Dendritic cell treated with granulocyte-macrophage colony-stimulating factor and Interleukin-4, amounts not matched to agents 40 ng/mL and 50 ng/mL, for 4 days (primary cell): Measurements from ENCODE around the gene ATP5MC2.

Experiments
- H3K27ac Mint-ChIP-seq: one replicate; pipeline ENCODE4 v1.8.0; 2022; ENCODE audit warnings: mild to moderate bottlenecking, mixed read lengths
- H3K27me3 Mint-ChIP-seq: one replicate; pipeline ENCODE4 v1.8.0; 2022; ENCODE audit warnings: mild to moderate bottlenecking, mixed read lengths
- H3K36me3 Mint-ChIP-seq: one replicate; pipeline ENCODE4 v1.8.0; 2022; ENCODE audit warnings: low read depth, mixed read lengths
- H3K4me1 Mint-ChIP-seq: one replicate; pipeline ENCODE4 v1.8.0; 2022; ENCODE audit warnings: low read depth, mixed read lengths
- H3K4me3 Mint-ChIP-seq: one replicate; pipeline ENCODE4 v1.8.0; 2022; ENCODE audit warnings: mild to moderate bottlenecking, moderate library complexity, mixed read lengths
- H3K9me3 Mint-ChIP-seq: one replicate; pipeline ENCODE4 v1.8.0; 2022; ENCODE audit warnings: mixed read lengths
- intact Hi-C: fragments of 100-400 bp; cut with micrococcal nuclease; formaldehyde crosslinking; loops from one replicate; pipeline ENCODE4 v1.15.0; 2022

Gene ATP5MC2

GRCh38 chr12:53701518-53702264 lies 25.8 kb upstream of the ATP5MC2 start:
- Mint-ChIP-seq H3K36me3 (no peaks in the 10 kb centered on the region), H3K27me3 (peaks cover 88% of the 10 kb centered on the region), H3K4me1 (peaks cover 22% of the 10 kb centered on the region), H3K9me3 (peaks cover 6% of the 10 kb centered on the region), H3K4me3 (no peak overlapping the region), H3K27ac (no peak overlapping the region)
- intact Hi-C loops: loop anchor here (1.0 kb wide), 1 partner anchor 45 kb away; no protein-coding TSS in a partner anchor

- peaks cover 30% of the 10 kb centered on the region for H3K4me1 Mint-ChIP-seq
- no peak overlapping the region for H3K27ac Mint-ChIP-seq
- no peak overlapping the region for H3K4me3 Mint-ChIP-seq
- H3K9me3 Mint-ChIP-seq: peaks cover 6% of the 10 kb centered on the region
- intact Hi-C loops: no loop called here
- H3K27me3 Mint-ChIP-seq: peaks cover 88% of the 10 kb centered on the region
- no peaks in the 10 kb centered on the region for H3K36me3 Mint-ChIP-seq
Measured at GRCh38 chr12:53700567-53700966, 24.7 kb upstream of the ATP5MC2 start.

GRCh38 chr12:53699678-53700025 lies 23.8 kb upstream of the ATP5MC2 start:
- Mint-ChIP-seq H3K27me3 (peaks cover 91% of the 10 kb centered on the region), H3K4me3 (no peak overlapping the region), H3K36me3 (no peaks in the 10 kb centered on the region), H3K4me1 (peaks cover 39% of the 10 kb centered on the region), H3K27ac (no peak overlapping the region), H3K9me3 (peaks cover 6% of the 10 kb centered on the region)
- intact Hi-C loops: no loop called here

DNA sequence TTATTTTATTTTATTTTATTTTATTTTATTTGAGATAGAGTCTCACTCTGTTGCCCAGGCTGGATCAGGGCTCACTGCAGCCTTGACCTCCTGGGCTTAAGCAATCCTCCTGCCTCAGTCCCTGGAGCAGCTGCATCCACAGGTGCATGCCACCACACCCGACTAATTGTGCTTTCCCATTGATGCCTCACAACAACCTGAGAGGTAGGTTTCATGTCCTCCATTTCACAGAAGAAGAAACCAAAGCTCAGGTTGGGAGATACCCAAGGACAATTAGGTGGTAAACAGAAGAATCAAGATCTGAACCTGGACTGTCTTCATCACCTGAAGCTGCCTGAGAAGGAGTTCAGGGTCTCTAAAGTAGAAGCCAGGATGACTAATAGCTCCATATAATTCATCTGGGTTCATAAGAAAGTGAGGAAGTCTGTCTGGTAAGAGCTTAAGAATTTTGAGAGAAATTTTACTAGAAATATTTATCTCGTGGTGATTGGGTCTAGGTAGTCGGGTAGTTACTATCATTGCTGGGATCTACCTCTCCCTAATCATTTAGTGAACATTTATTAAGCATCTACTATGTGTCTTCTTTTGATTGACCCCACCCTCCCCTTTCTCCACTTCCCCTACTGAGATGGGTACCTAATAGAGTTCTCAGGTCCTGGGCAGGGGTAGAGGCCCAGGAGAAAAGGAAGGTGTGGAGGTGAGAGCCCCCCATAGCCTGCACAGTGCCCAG lies 23.2 kb upstream of the ATP5MC2 start:
- Mint-ChIP-seq H3K27me3 (peaks cover 91% of the 10 kb centered on the region), H3K36me3 (no peaks in the 10 kb centered on the region), H3K27ac (no peak overlapping the region), H3K9me3 (peaks cover 6% of the 10 kb centered on the region), H3K4me1 (peaks cover 45% of the 10 kb centered on the region), H3K4me3 (no peak overlapping the region)
- intact Hi-C loops: no loop called here

DNA sequence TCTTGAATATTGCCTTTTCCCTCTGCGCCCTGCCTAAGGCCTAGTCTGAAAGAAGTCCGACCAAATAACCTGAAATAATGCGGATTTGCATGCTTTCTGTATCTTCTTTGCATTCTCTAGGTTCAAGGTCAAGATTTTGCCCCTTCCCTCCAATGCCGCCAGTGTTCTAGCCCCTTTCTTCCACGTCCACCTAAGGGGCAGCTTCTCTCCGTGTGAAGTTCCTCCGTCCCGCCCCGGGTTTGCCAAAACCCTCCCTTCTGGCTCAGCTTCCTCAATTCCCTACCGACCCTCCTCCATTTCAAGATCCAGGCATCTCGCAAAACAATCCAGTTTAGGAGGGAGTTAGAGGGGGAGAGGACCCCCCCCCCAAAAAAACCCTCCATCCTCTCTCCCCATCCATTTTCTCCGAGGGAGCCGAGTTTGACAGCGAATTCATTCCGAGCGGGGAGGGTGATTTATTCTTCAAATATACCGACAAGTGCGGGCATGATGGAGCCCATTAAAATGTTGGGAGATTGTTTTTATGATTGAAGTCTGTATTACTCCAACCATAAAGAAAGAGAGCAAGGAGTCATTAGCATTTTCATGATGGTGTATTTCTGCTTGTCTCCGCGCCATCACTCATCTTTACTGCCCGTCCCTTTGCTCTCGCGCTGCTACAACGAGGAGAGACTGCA lies 20.9 kb upstream of the ATP5MC2 start:
- Mint-ChIP-seq H3K27ac (no peak overlapping the region), H3K4me1 (peaks cover 44% of the 10 kb centered on the region), H3K4me3 (peak overlapping the region; percentile 68), H3K36me3 (no peaks in the 10 kb centered on the region), H3K27me3 (peaks cover 87% of the 10 kb centered on the region), H3K9me3 (peaks cover 6% of the 10 kb centered on the region)
- intact Hi-C loops: no loop called here

DNA sequence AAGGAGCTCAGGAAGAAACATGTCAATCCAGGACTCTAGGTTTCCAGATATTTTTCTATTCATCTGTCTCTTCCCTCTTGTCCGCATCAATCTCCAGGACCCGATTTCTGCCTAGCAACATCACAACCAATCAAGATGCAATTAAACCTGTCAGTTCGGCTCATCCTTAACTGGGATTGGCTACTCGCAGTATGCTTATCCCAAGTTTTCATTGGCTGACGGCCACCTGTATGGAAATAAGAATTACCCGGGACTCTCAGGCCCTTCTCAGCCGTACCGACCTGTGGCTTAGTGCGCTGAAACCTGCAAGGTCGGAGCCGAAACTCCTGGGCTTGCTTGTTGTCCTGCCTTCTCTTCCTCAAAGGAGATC lies 20.4 kb upstream of the ATP5MC2 start:
- Mint-ChIP-seq H3K27ac (no peak overlapping the region), H3K9me3 (peaks cover 6% of the 10 kb centered on the region), H3K36me3 (no peaks in the 10 kb centered on the region), H3K27me3 (peaks cover 87% of the 10 kb centered on the region), H3K4me1 (peaks cover 43% of the 10 kb centered on the region), H3K4me3 (peak overlapping the region; percentile 68)
- intact Hi-C loops: no loop called here

- no peak overlapping the region for H3K27ac Mint-ChIP-seq
- intact Hi-C loops: no loop called here
- peaks cover 89% of the 10 kb centered on the region for H3K27me3 Mint-ChIP-seq
- no peaks in the 10 kb centered on the region for H3K36me3 Mint-ChIP-seq
- peak overlapping the region; percentile 64 for H3K4me3 Mint-ChIP-seq
- peaks cover 43% of the 10 kb centered on the region for H3K4me1 Mint-ChIP-seq
- peaks cover 6% of the 10 kb centered on the region for H3K9me3 Mint-ChIP-seq
Measured at GRCh38 chr12:53695152-53696145, 19.6 kb upstream of the ATP5MC2 start.

- intact Hi-C loops: no loop called here
- peaks cover 6% of the 10 kb centered on the region for H3K9me3 Mint-ChIP-seq
- peaks cover 43% of the 10 kb centered on the region for H3K4me1 Mint-ChIP-seq
- no peaks in the 10 kb centered on the region for H3K36me3 Mint-ChIP-seq
- no peak overlapping the region for H3K27ac Mint-ChIP-seq
- peak overlapping the region; percentile 64 for H3K4me3 Mint-ChIP-seq
- peaks cover 86% of the 10 kb centered on the region for H3K27me3 Mint-ChIP-seq
Measured at GRCh38 chr12:53694756-53695151, 18.9 kb upstream of the ATP5MC2 start.

DNA sequence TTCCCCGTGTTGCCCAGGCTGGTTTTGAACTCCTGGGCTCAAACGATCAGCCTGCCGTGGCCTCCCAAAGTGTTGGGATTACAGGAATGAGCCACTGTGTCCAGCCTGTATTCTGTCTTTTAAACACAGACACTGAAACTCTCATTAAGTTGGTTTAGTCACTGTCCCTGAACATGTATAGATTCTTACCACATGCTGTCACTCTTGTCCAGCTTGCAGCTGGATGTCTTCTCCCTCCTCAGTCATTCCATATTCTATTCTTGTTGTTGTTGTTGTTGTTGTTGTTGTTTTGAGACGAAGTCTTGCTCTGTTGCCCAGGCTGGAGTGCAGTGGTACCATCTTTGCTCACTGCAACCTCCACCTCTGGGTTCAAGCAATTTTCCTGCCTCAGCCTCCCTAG lies 12.3 kb upstream of the ATP5MC2 start:
- no peaks in the 10 kb centered on the region for H3K9me3 Mint-ChIP-seq

DNA sequence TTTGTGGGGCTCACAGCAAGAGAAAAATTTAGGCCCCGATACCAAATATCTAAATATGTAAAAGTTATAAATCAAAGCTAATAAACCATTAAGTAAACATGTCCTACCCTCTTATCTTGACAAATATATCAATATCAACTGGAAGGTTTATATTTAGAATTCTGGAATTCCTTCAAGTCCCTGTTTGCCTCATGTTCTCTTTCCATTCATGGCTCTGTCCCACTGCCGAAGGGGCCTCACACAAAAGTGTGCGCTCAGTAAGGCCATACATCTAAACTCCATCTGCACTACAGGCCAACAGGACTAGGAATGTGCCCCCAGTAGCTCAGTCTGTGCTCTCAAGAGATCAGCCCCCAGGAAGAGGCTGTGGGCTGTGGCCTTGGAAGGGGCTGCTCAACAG lies 10.6 kb upstream of the ATP5MC2 start:
- Mint-ChIP-seq H3K9me3 (no peaks in the 10 kb centered on the region), H3K27ac (no peak overlapping the region), H3K36me3 (no peaks in the 10 kb centered on the region), H3K4me1 (peaks cover 11% of the 10 kb centered on the region), H3K27me3 (peaks cover 26% of the 10 kb centered on the region), H3K4me3 (no peak overlapping the region)
- intact Hi-C loops: no loop called here

More for the DNA sequence above, 12.3 kb upstream of the ATP5MC2 start:
- H3K27ac Mint-ChIP-seq: no peak overlapping the region
- H3K27me3 Mint-ChIP-seq: peaks cover 35% of the 10 kb centered on the region
- intact Hi-C loops: no loop called here
- peaks cover 11% of the 10 kb centered on the region for H3K4me1 Mint-ChIP-seq
- H3K4me3 Mint-ChIP-seq: no peak overlapping the region
- H3K36me3 Mint-ChIP-seq: no peaks in the 10 kb centered on the region

DNA sequence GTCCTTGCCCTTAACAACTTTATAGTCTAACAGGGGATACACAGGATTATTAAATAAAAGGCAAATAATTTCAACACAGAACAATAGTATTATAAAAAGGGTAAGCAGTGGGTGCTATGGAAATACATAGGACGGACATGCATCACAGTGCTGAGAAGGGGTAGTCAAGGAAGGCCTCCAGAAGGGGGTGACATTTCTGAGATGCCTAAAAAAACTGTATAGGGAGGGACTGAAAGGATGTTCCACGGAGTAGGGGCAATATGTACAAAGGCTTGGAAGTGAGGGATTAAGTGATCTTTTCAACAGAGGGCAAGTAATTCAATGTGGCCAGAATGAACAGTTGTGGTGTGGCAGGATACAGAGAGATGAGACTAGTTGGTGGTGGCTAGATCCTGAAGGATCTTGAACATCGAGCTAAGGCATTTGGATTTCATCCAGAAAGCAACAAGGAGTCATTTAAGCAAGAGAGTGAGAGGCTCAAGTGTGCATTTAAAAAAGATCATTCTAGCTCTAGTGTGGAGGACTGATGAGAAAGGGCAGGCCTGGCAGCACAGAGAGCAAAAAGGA lies 8.9 kb upstream of the ATP5MC2 start:
- no peak overlapping the region for H3K27ac Mint-ChIP-seq
- H3K36me3 Mint-ChIP-seq: no peaks in the 10 kb centered on the region
- no peaks in the 10 kb centered on the region for H3K9me3 Mint-ChIP-seq
- peaks cover 16% of the 10 kb centered on the region for H3K27me3 Mint-ChIP-seq
- no peak overlapping the region for H3K4me3 Mint-ChIP-seq
- intact Hi-C loops: no loop called here
- peaks cover 11% of the 10 kb centered on the region for H3K4me1 Mint-ChIP-seq

DNA sequence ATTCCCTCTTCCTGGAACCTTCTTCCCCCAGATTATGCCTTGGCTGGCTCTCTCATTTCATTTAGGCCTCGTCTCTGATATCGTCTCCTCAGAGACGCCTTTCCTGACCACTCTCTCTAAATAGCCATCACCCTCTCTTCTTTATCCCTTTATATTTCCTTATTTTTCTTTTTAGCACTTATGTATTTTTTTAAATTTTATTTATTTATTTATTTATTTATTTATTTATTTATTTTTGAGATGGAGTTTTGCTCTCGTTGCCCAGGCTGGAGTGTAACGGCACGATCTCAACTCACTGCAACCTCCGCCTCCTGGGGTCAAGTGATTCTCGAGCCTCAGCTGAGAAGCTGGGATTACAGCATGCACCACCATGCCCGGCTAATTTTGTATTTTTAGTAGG lies 8.1 kb upstream of the ATP5MC2 start:
- intact Hi-C loops: no loop called here
- H3K9me3 Mint-ChIP-seq: no peaks in the 10 kb centered on the region
- H3K27me3 Mint-ChIP-seq: peaks cover 19% of the 10 kb centered on the region
- no peak overlapping the region for H3K27ac Mint-ChIP-seq
- no peak overlapping the region for H3K4me3 Mint-ChIP-seq
- H3K36me3 Mint-ChIP-seq: no peaks in the 10 kb centered on the region
- H3K4me1 Mint-ChIP-seq: peaks cover 11% of the 10 kb centered on the region

- Mint-ChIP-seq H3K27me3 (peaks cover 19% of the 10 kb centered on the region), H3K9me3 (no peaks in the 10 kb centered on the region), H3K36me3 (no peaks in the 10 kb centered on the region), H3K4me1 (peaks cover 11% of the 10 kb centered on the region), H3K4me3 (no peak overlapping the region), H3K27ac (no peak overlapping the region)
- intact Hi-C loops: no loop called here
Measured at GRCh38 chr12:53683494-53683893, 7.6 kb upstream of the ATP5MC2 start.
